ENCODE data around the gene PHEX. TPM values are rescaled to one million over a fixed set of nuclear protein-coding genes. Genes with fewer than 3 reads are reported as not detected.

The PHEX gene
- total RNA-seq, 1 experiment from 2014 or later: 0.27 TPM

DNA sequence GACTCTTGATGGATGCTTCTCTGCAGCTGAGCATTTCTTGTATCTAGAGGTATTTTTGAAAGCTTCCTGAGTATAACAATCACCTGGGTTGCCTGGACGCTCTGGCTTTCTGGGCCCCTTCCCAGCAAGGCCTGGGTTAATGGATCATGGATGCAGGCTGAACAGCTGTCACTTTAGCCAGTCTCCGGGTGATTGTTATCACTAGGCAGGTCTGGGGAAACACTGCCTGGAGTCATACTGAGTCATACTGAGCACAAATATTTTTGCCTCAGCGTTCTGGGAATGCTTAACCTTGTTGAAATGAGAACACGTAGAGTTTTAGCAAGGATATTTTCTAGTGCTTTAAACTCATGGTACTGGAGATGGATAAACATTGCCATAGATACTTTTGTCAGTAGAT is 102.6 kb downstream of the PHEX start:
- no peaks in the 10 kb centered on the region for H3K79me2 ChIP-seq (ENCODE audit: insufficient read depth, low read length)
- 0 out of 2 replicates have a peak overlapping the region, but pooled peaks have one; percentile 9 for H3K4me2 ChIP-seq (ENCODE audit: low read length)
- ATAC-seq (no peak), DNase-seq (ENCODE audit: low read depth, low spot score) (no peak)
- H3K9me3 ChIP-seq (ENCODE audit: control insufficient read depth in 1 of 2, insufficient read depth in 1 of 2, low read depth in 1 of 2, low read length in 2 of 2): no peaks in the 10 kb centered on the region
- H2AFZ ChIP-seq (ENCODE audit: low read depth, low read length, poor library complexity, severe bottlenecking): no peak overlapping the region
- H3K27me3 ChIP-seq (ENCODE audit: insufficient read depth, low read length): no peaks in the 10 kb centered on the region
- POLR2A ChIA-PET: no interaction called here
- H3K27ac ChIP-seq (ENCODE audit: low read depth, low read length): no peak overlapping the region
- no peaks in the 10 kb centered on the region for H3K36me3 ChIP-seq (ENCODE audit: control insufficient read depth in 1 of 2, insufficient read depth in 2 of 2, low read length in 2 of 2)
- peaks cover 0 to 18% of the 10 kb centered on the region in 2 experiments; a peak in 2 of 4 replicates for H3K4me1 ChIP-seq (ENCODE audit: control insufficient read depth in 1 of 2, insufficient read depth in 2 of 2, low read length in 2 of 2)
- CTCF ChIA-PET: interaction anchor here (1.2 kb wide), 1 partner anchor 149 kb away, joined by 4 read pairs; no protein-coding TSS in a partner anchor
- BruUV-seq (replicated peaks): no TSS peak
- intact Hi-C loops (cut with micrococcal nuclease): loop anchor here (5.0 to 10.0 kb wide), 4 partner anchors 398 to 1418 kb away; no protein-coding TSS in a partner anchor
- no peaks in the 10 kb centered on the region for H4K20me1 ChIP-seq (ENCODE audit: insufficient read depth)
- no peak for TF ChIP-seq SIN3A (IDR thresholded peaks at IDR 0.05; ENCODE audit: low read depth)
- no peak for TF ChIP-seq RAD21 (IDR thresholded peaks at IDR 0.05; ENCODE audit: low read depth)
- TF ChIP-seq YY1 (IDR thresholded peaks at IDR 0.05; ENCODE audit: extremely low read depth, insufficient replicate concordance, low read depth, low read length): no peak
- no peak for TF ChIP-seq FOSL1 (IDR thresholded peaks at IDR 0.05; ENCODE audit: low read depth)
- no peak for TF ChIP-seq POLR2A (IDR thresholded peaks at IDR 0.05; ENCODE audit: borderline replicate concordance, extremely low read depth, insufficient read depth, insufficient read length)
- TF ChIP-seq ZFX (IDR thresholded peaks at IDR 0.05): no peak
- no peak for TF ChIP-seq SP1 (IDR thresholded peaks at IDR 0.05; ENCODE audit: low read depth)
- no peak for TF ChIP-seq REST (IDR thresholded peaks at IDR 0.05; ENCODE audit: low read depth)
- no peak for TF ChIP-seq ZNF274 (IDR thresholded peaks at IDR 0.05; ENCODE audit: low read depth, low read length)
- TF ChIP-seq, protein P1, sequence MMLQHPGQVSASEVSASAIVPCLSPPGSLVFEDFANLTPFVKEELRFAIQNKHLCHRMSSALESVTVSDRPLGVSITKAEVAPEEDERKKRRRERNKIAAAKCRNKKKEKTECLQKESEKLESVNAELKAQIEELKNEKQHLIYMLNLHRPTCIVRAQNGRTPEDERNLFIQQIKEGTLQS (IDR thresholded peaks at IDR 0.05): no peak
- TF ChIP-seq CTCF (IDR thresholded peaks at IDR 0.05 in 2 of 3, conservative IDR thresholded peaks at IDR 0.05 in 1 of 3; ENCODE audit: borderline replicate concordance in 1 of 3, insufficient read depth in 1 of 3, low read depth in 2 of 3, low read length in 2 of 3): no peak
- TF ChIP-seq ELF1 (IDR thresholded peaks at IDR 0.05; ENCODE audit: borderline replicate concordance, low read depth): no peak
- TF ChIP-seq TCF7L2 (IDR thresholded peaks at IDR 0.05; ENCODE audit: borderline replicate concordance, extremely low read depth, insufficient read depth, insufficient read length): no peak
- no peak for TF ChIP-seq CBX3 (IDR thresholded peaks at IDR 0.05; ENCODE audit: low read depth)
- TF ChIP-seq SRF (IDR thresholded peaks at IDR 0.05; ENCODE audit: low read depth): no peak
- RAD21 ChIA-PET (ENCODE audit: low non-redundant PET in 1 of 2, low total read pairs in 2 of 2, uncharacterized antibody in 2 of 2, unreplicated experiment in 2 of 2): no interaction called here
- H3K9ac ChIP-seq (ENCODE audit: low read length): no peak overlapping the region
- H3K9me2 ChIP-seq (ENCODE audit: insufficient read depth): no peaks in the 10 kb centered on the region
- no peak overlapping the region for H3K4me3 ChIP-seq (replicated peaks in 1 of 2; ENCODE audit: low read depth in 1 of 2, low read length in 2 of 2)

Data from HCT116 (cell line).